ENCODE data around the gene CD200R1. TPM values are rescaled to one million over a fixed set of nuclear protein-coding genes. Genes with fewer than 3 reads are reported as not detected.
"Not testable (repeated sequence)": the region's sequence is repeated elsewhere in the genome, so short reads cannot be mapped to it uniquely, and the experiment has no call there.

Gene CD200R1
- polyA plus RNA-seq, 1 donor: 0.53 TPM

- no peak for DNase-seq
Measured at GRCh38 chr3:112974178-112974517, 755 bp downstream of the CD200R1 start.

- no peak for DNase-seq
Measured at GRCh38 chr3:112973325-112974177, 1.4 kb downstream of the CD200R1 start.

- DNase-seq: no peak
Measured at GRCh38 chr3:112972158-112972557, 2.7 kb downstream of the CD200R1 start.

- no peak for DNase-seq
Measured at GRCh38 chr3:112967828-112968227, 7.1 kb downstream of the CD200R1 start.

- DNase-seq: no peak
Measured at GRCh38 chr3:112967425-112967824, 7.5 kb downstream of the CD200R1 start.

GRCh38 chr3:112966633-112967032 lies 8.3 kb downstream of the CD200R1 start:
- DNase-seq: no peak

GRCh38 chr3:112965656-112966055 lies 9.2 kb downstream of the CD200R1 start:
- DNase-seq: no peak

GRCh38 chr3:112963683-112964082 lies 11.2 kb downstream of the CD200R1 start:
- no peak for DNase-seq

GRCh38 chr3:112958811-112959560 lies 15.9 kb downstream of the CD200R1 start:
- no peak for DNase-seq

GRCh38 chr3:112956351-112956750 lies 18.6 kb downstream of the CD200R1 start:
- no peak for DNase-seq

- DNase-seq: no peak
Measured at GRCh38 chr3:112948346-112948838, 26.5 kb downstream of the CD200R1 start.

GRCh38 chr3:112931736-112932521 lies 43.0 kb downstream of the CD200R1 start:
- no peak for DNase-seq

- no peak for DNase-seq
Measured at GRCh38 chr3:112930771-112931170, 44.1 kb downstream of the CD200R1 start.

GRCh38 chr3:112925969-112926368 lies 48.9 kb downstream of the CD200R1 start:
- no peak for DNase-seq

GRCh38 chr3:112925560-112925959 lies 49.3 kb downstream of the CD200R1 start:
- no peak for DNase-seq

- DNase-seq: not testable (repeated sequence)
Measured at GRCh38 chr3:112919541-112919940, 55.4 kb downstream of the CD200R1 start.

- no peak for DNase-seq
Measured at GRCh38 chr3:112908252-112908651, 66.7 kb downstream of the CD200R1 start.

GRCh38 chr3:112904786-112905185 lies 70.1 kb downstream of the CD200R1 start:
- no peak for DNase-seq

- no peak for DNase-seq
Measured at GRCh38 chr3:112900113-112900512, 74.8 kb downstream of the CD200R1 start.

GRCh38 chr3:112897791-112898190 lies 77.1 kb downstream of the CD200R1 start:
- no peak for DNase-seq

GRCh38 chr3:112894258-112894657 lies 80.6 kb downstream of the CD200R1 start:
- no peak for DNase-seq

- DNase-seq: no peak
Measured at GRCh38 chr3:112889357-112889756, 85.5 kb downstream of the CD200R1 start.
